Keratinocyte (primary cell): ENCODE data around the gene HDAC9.

Experiments
- CTCF ChIP-seq, 3 experiments: IDR thresholded peaks in 1 of 3; conservative IDR thresholded peaks in 1 of 3; optimal IDR thresholded peaks in 1 of 3; 2 replicates in 2 of 3; 3 replicates in 1 of 3; pipeline versions ENCODE3 to v1.5.1; 2011; ENCODE audit warnings: low read length in 3 of 3, mild to moderate bottlenecking in 3 of 3, moderate library complexity in 2 of 3, control low read depth in 1 of 3, inconsistent platforms in 1 of 3; ENCODE audit not compliant: insufficient read depth in 2 of 3; ENCODE audit errors: extremely low read depth in 1 of 3
- EZH2 ChIP-seq: IDR thresholded peaks from one replicate; pipeline ENCODE4 v1.6.1; 2012; ENCODE audit warnings: inconsistent platforms, mild to moderate bottlenecking, low read length, moderate library complexity

GRCh38 chr7:18844735-18845134 lies 349.2 kb downstream of the HDAC9 start:
- TF ChIP-seq EZH2 = no peak
- TF ChIP-seq CTCF (optimal IDR thresholded peaks at IDR 0.05 in 1 of 3, IDR thresholded peaks at IDR 0.05 in 1 of 3, conservative IDR thresholded peaks at IDR 0.05 in 1 of 3; ENCODE audit: extremely low read depth in 1 of 3, insufficient read depth in 2 of 3, low read length in 3 of 3) = no peak
